ENCODE measurements around the gene RABGAP1L. TPM values are rescaled to one million over a fixed set of nuclear protein-coding genes. Genes with fewer than 3 reads are reported as not detected.

RABGAP1L gene
- total RNA-seq, 1 experiment from 2014 or later, result 29.3 TPM

- TF ChIP-seq JUND (IDR thresholded peaks at IDR 0.05), result no peak
- TF ChIP-seq YY1 (IDR thresholded peaks at IDR 0.05; ENCODE audit: extremely low read depth, insufficient replicate concordance, low read depth, low read length), result no peak
- no peak for TF ChIP-seq ATF3 (IDR thresholded peaks at IDR 0.05)
- TF ChIP-seq, protein P1, sequence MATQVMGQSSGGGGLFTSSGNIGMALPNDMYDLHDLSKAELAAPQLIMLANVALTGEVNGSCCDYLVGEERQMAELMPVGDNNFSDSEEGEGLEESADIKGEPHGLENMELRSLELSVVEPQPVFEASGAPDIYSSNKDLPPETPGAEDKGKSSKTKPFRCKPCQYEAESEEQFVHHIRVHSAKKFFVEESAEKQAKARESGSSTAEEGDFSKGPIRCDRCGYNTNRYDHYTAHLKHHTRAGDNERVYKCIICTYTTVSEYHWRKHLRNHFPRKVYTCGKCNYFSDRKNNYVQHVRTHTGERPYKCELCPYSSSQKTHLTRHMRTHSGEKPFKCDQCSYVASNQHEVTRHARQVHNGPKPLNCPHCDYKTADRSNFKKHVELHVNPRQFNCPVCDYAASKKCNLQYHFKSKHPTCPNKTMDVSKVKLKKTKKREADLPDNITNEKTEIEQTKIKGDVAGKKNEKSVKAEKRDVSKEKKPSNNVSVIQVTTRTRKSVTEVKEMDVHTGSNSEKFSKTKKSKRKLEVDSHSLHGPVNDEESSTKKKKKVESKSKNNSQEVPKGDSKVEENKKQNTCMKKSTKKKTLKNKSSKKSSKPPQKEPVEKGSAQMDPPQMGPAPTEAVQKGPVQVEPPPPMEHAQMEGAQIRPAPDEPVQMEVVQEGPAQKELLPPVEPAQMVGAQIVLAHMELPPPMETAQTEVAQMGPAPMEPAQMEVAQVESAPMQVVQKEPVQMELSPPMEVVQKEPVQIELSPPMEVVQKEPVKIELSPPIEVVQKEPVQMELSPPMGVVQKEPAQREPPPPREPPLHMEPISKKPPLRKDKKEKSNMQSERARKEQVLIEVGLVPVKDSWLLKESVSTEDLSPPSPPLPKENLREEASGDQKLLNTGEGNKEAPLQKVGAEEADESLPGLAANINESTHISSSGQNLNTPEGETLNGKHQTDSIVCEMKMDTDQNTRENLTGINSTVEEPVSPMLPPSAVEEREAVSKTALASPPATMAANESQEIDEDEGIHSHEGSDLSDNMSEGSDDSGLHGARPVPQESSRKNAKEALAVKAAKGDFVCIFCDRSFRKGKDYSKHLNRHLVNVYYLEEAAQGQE (IDR thresholded peaks at IDR 0.05; ENCODE audit: low read depth), result no peak
- CTCF ChIA-PET, result no interaction called here
- no peaks in the 10 kb centered on the region for H4K20me1 ChIP-seq (ENCODE audit: insufficient read depth)
- H3K79me2 ChIP-seq (ENCODE audit: insufficient read depth, low read length), result no peaks in the 10 kb centered on the region
- RAD21 ChIA-PET (ENCODE audit: low non-redundant PET in 1 of 2, low total read pairs in 2 of 2, uncharacterized antibody in 2 of 2, unreplicated experiment in 2 of 2), result no interaction called here
- ATAC-seq, result no peak
- POLR2A ChIA-PET, result no interaction called here
- DNase-seq (ENCODE audit: low read depth, low spot score), result no peak
- no peaks in the 10 kb centered on the region for H3K9me2 ChIP-seq (ENCODE audit: insufficient read depth)
- H3K4me2 ChIP-seq (ENCODE audit: low read length), result no peak overlapping the region
- no peak overlapping the region for H3K27ac ChIP-seq (ENCODE audit: low read depth, low read length)
- H3K4me1 ChIP-seq (ENCODE audit: control insufficient read depth in 1 of 2, insufficient read depth in 2 of 2, low read length in 2 of 2), result no peaks in the 10 kb centered on the region
- no peak overlapping the region for H3K4me3 ChIP-seq (replicated peaks in 1 of 2; ENCODE audit: low read depth in 1 of 2, low read length in 2 of 2)
- no peaks in the 10 kb centered on the region for H3K27me3 ChIP-seq (ENCODE audit: insufficient read depth, low read length)
- no peaks in the 10 kb centered on the region for H3K36me3 ChIP-seq (ENCODE audit: control insufficient read depth in 1 of 2, insufficient read depth in 2 of 2, low read length in 2 of 2)
- intact Hi-C loops (cut with micrococcal nuclease), result no loop called here
- H3K9me3 ChIP-seq (ENCODE audit: control insufficient read depth in 1 of 2, insufficient read depth in 1 of 2, low read depth in 1 of 2, low read length in 2 of 2), result no peaks in the 10 kb centered on the region
- no TSS peak for BruUV-seq (replicated peaks)
- H2AFZ ChIP-seq (ENCODE audit: low read depth, low read length, poor library complexity, severe bottlenecking), result no peak overlapping the region
- H3K9ac ChIP-seq (ENCODE audit: low read length), result no peak overlapping the region
Observed at GRCh38 chr1:174736831-174737230, 577.5 kb downstream of the RABGAP1L start.

All from HCT116 (cell line).